Activated T-cell treated with anti-CD3 and anti-CD28 coated beads for 1 hour (primary cell): ENCODE measurements around the gene NLRX1.
"Not testable (repeated sequence)": the region's sequence is repeated elsewhere in the genome, so short reads cannot be mapped to it uniquely, and the experiment has no call there.

Experiments used
- DNase-seq: peaks from one replicate; pipeline ENCODE4 v3.0.0-alpha.2; 2020; ENCODE audit warnings: low read depth

NLRX1 gene

GRCh38 chr11:119187123-119187892, 18.8 kb downstream of the NLRX1 start:
- no peak for DNase-seq

DNA sequence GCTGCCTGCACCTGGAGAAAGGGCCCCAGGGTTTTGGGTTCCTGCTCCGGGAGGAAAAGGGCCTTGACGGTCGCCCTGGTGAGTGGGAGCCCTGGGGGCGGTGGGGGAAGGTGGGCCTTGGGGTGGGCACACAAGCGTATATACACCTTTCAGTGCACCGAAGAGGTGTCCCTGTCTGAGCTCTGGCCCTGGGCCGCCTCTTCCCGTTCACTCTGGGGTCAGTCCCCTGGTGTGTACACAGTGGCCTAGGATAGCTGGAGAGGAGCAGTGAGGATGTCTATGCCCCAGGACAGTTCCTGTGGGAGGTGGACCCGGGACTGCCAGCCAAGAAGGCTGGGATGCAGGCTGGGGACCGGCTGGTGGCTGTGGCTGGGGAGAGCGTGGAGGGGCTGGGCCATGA, 19.5 kb downstream of the NLRX1 start:
- no peak for DNase-seq

- DNase-seq: no peak
These were observed 20.4 kb downstream of the NLRX1 start for GRCh38 chr11:119188887-119189286.

DNA sequence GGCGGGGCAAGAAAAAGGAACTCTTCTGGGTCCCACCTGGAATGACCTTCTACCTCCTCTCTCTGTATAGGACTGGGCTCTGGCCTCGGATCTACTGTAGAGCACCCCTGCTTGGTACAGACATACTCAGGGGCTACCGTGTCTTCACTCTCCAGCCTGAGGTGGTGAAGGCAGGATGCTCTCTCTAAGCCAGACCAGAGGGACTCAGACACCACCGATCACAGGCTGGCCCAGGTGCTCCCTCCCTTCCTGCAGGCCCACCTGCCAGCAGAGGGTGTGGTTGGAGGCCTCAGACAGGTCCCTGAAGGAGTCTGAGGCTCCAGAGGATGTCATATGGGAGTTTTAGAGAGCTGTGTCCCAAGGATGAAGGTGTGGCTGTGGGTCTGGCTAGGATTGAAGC, 20.9 kb downstream of the NLRX1 start:
- no peak for DNase-seq

DNA sequence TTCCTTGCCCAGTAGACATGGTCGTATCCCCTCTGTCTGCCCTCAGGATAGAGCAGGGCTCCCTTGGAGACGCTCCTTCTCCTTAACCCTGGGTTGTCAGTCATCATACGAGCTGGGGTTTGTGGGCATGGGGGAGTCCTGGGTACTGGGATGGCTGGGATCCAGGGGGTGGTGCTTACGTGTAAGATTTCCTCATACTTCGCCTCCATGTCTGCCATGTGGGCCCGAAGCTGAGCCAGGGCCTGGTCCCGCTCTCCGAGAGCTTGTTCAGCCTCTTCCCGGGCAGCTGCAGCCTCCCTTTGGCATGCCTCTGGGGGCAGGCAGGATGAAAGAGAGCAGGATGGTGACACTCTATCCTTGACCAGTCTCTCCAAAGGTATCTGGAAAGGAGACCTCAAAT, 22.0 kb downstream of the NLRX1 start:
- DNase-seq: no peak

GRCh38 chr11:119191265-119191664, 22.7 kb downstream of the NLRX1 start:
- not testable (repeated sequence) for DNase-seq

DNA sequence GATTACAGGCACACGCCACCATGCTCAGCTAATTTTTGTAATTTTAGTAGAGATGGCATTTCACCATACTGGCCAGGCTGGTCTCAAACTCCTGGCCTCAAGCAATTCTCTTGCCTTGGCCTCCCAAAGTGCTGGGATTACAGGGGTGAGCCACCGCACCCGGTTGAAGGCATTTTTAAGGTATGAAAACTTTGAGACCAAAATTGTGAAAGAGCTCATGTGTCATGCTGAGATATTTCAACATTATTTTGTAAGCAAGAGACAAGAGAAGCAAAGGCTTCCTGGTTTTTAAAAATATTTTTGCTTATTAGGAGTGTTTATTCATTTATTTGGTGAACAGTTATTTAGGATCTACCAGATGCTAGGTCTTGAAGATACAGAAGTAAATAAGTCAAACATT, 23.6 kb downstream of the NLRX1 start:
- no peak for DNase-seq

GRCh38 chr11:119193001-119193400, 24.5 kb downstream of the NLRX1 start:
- no peak for DNase-seq

- no peak for DNase-seq
These were observed 25.1 kb downstream of the NLRX1 start for GRCh38 chr11:119193626-119194025.

GRCh38 chr11:119194811-119195440, 26.4 kb downstream of the NLRX1 start:
- no peak for DNase-seq

GRCh38 chr11:119195680-119196079, 27.2 kb downstream of the NLRX1 start:
- no peak for DNase-seq

DNA sequence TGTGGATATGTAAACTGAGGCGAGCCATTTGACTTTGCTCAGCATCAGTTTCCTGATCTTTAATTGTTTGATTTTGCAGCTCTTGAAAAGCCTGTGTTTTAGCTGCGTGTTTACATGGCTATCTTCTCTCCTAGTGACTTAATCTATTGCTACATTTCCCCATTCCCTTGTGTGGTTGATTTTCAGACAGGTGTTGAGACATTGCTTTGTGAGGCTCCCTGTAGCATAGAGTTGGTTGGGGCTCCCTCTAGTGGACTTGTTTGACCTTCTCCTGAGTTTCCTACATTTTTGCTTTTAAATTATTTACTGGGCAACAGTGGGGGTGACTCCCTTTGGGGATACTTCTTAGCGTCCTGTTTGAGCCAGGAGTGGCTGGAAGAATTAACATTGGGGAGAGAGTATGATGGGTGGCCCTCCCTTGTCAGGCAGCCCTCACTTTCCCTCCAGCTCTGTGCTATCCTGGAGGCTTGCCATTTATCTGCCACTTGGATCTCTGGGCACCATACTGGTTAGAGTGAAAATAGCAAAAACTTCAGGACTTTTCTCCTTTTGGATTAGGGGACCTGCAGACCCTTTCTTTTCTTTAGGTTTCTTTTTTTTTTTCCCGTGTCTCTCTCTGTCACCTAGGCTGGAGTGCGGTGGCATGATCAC, 28.4 kb downstream of the NLRX1 start:
- DNase-seq: peak; percentile 56

GRCh38 chr11:119198925-119199324, 30.4 kb downstream of the NLRX1 start:
- DNase-seq: no peak

GRCh38 chr11:119201236-119201635, 32.7 kb downstream of the NLRX1 start:
- DNase-seq: not testable (repeated sequence)

DNA sequence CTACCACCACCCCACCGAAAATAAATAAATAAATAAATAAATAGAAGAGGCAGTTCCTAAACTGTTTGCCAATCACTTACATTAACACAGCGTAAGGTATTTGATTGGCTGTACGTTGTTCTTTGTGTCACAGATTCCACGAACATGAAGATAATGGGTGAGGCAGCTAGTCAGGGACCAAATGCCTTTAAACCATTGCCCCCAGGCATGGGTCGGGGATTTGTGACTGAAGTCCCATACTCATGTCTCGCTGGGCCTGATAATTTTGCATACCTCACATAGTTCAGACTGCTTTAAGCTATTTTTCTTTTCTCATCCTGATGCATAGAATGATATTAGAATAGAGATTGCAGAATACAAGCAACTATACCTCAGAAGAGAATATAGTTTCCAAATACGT, 34.0 kb downstream of the NLRX1 start:
- no peak for DNase-seq

- DNase-seq: no peak
These were observed 35.5 kb downstream of the NLRX1 start for GRCh38 chr11:119204066-119204465.

DNA sequence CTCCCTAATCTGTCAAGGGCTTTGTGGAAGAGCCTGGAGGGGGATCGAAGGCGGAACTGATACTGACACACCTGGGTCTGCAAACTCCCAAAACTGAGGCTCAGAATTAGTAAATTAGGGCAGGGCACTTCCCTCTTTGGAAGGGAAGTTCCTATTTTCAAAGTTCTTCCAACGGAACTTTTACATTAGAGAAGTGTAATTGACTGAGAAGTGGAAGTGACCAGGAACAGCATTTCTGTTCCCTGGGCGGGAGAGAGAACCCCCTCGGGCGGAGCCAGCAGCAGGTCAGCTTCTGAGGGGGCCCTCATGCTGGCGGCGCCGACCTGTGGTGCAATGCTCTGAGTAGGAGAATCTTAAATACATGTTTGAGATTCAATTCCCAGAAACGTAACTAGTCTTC, 36.6 kb downstream of the NLRX1 start:
- DNase-seq: no peak

- peak; percentile 99 for DNase-seq
These were observed 37.3 kb downstream of the NLRX1 start, which contains the start of gene CBL for GRCh38 chr11:119205574-119206510. Gene CBL (plus strand): TSS chr11:119206339. CDS start chr11:119206418, 79 bp downstream.

GRCh38 chr11:119206511-119207414, 38.2 kb downstream of the NLRX1 start:
- DNase-seq: peak; percentile 27

GRCh38 chr11:119207415-119207960, 39.0 kb downstream of the NLRX1 start:
- DNase-seq: no peak

- DNase-seq: no peak
These were observed 40.7 kb downstream of the NLRX1 start for GRCh38 chr11:119209186-119209585.
